IMR-90 (cell line): ENCODE results near the gene HPN. TPM values are rescaled to one million over a fixed set of nuclear protein-coding genes. Genes with fewer than 3 reads are reported as not detected.

Experiments used
- ATAC-seq: fragments of 200-7000 bp; cut with Tn5 transposase; 2 replicates; pipeline ENCODE4 v1.9.1; 2020; ENCODE audit warnings: low read depth, mild to moderate bottlenecking, moderate library complexity
- BruUV-seq: library from RNA; stranded (reverse); fragments of 400-500 nt; replicated peaks from 2 replicates; lab custom pipeline; 2021; lab: Mats Ljungman, UMichigan
- CTCF ChIA-PET: fragments of 300-600 bp; formaldehyde crosslinking; extraction: SDS; loops from one replicate; lab custom pipeline; 2021; ENCODE audit warnings: antibody characterized with exemption; lab: Yijun Ruan, JAX
- POLR2A ChIA-PET: fragments of 300-600 bp; sonication (Branson Sonifier 250); formaldehyde crosslinking; loops from one replicate; lab custom pipeline; 2022; ENCODE audit warnings: antibody characterized with exemption; ENCODE audit not compliant: unreplicated experiment; lab: Charles Lee
- DNase-seq: peaks from one replicate; pipeline ENCODE4 v3.0.0; 2013
- H2AFZ ChIP-seq: replicated peaks from 2 replicates; pipeline ENCODE3; 2013; ENCODE audit warnings: low read length, mild to moderate bottlenecking; ENCODE audit not compliant: poor library complexity
- H2AK5ac ChIP-seq: 2 replicates; pipeline ENCODE4 v1.6.1; 2013; ENCODE audit warnings: low read depth, low read length, inconsistent platforms
- H2AK9ac ChIP-seq: replicated peaks from 2 replicates; pipeline ENCODE3; 2013; ENCODE audit warnings: mild to moderate bottlenecking, low read depth, low read length, moderate library complexity; ENCODE audit not compliant: poor library complexity
- H2BK120ac ChIP-seq: 2 replicates; pipeline ENCODE4 v1.6.1; 2013; ENCODE audit warnings: low read depth, low read length, inconsistent platforms
- H2BK15ac ChIP-seq: 3 replicates; pipeline ENCODE4 v1.6.1; 2013; ENCODE audit warnings: low read depth, low read length, inconsistent platforms
- H2BK20ac ChIP-seq: 2 replicates; pipeline ENCODE4 v1.6.1; 2013; ENCODE audit warnings: low read depth, mild to moderate bottlenecking, inconsistent platforms, low read length, moderate library complexity
- H2BK5ac ChIP-seq: 2 replicates; pipeline ENCODE4 v1.6.1; 2013; ENCODE audit warnings: mild to moderate bottlenecking, low read depth, low read length, inconsistent platforms; ENCODE audit not compliant: poor library complexity, severe bottlenecking
- H3K14ac ChIP-seq: replicated peaks from 2 replicates; pipeline ENCODE4 v1.6.1; 2013; ENCODE audit warnings: low read depth, low read length, inconsistent platforms
- H3K18ac ChIP-seq: 2 replicates; pipeline ENCODE4 v1.6.1; 2013; ENCODE audit warnings: low read depth, low read length, control low read depth
- H3K23ac ChIP-seq: 2 replicates; pipeline ENCODE4 v1.6.1; 2013; ENCODE audit warnings: low read depth, low read length, inconsistent platforms
- H3K27ac ChIP-seq: 2 replicates; pipeline ENCODE4 v1.5.1; 2013; ENCODE audit warnings: mild to moderate bottlenecking, control low read depth, low read length; ENCODE audit not compliant: insufficient read depth
- H3K27me3 ChIP-seq: 2 replicates; pipeline ENCODE4 v1.6.1; 2013; ENCODE audit warnings: low read length; ENCODE audit not compliant: control insufficient read depth, insufficient read depth
- H3K36me3 ChIP-seq: 2 replicates; pipeline ENCODE4 v1.6.1; 2013; ENCODE audit warnings: low read length, mixed read lengths; ENCODE audit not compliant: control insufficient read depth, insufficient read depth
- H3K4ac ChIP-seq: 2 replicates; pipeline ENCODE4 v1.6.1; 2013; ENCODE audit warnings: low read depth, low read length, inconsistent platforms
- H3K4me1 ChIP-seq: 2 replicates; pipeline ENCODE4 v1.6.1; 2013; ENCODE audit warnings: low read length, mixed read lengths; ENCODE audit not compliant: control insufficient read depth, insufficient read depth
- H3K4me2 ChIP-seq: 2 replicates; pipeline ENCODE4 v1.6.1; 2013; ENCODE audit warnings: low read depth, mild to moderate bottlenecking, control low read depth, low read length, moderate library complexity
- H3K4me3 ChIP-seq: 2 replicates; pipeline ENCODE4 v1.5.1; 2013; ENCODE audit warnings: low read depth, mild to moderate bottlenecking, control low read depth, low read length, moderate library complexity; ENCODE audit not compliant: insufficient read depth
- H3K56ac ChIP-seq: 2 replicates; pipeline ENCODE4 v1.6.1; 2013; ENCODE audit warnings: low read length, inconsistent platforms; ENCODE audit not compliant: insufficient read depth; ENCODE audit errors: extremely low read depth
- H3K79me1 ChIP-seq, 2 experiments: 2 replicates each; pipeline ENCODE4 v1.6.1; 2013; ENCODE audit warnings: low read length in 2 of 2, inconsistent platforms in 1 of 2, low read depth in 1 of 2
- H3K9ac ChIP-seq: 2 replicates; pipeline ENCODE4 v1.6.1; 2013; ENCODE audit warnings: low read depth, low read length, control low read depth
- H3K9me1 ChIP-seq: 2 replicates; pipeline ENCODE4 v1.6.1; 2013; ENCODE audit warnings: low read length, inconsistent platforms; ENCODE audit not compliant: insufficient read depth
- H3K9me3 ChIP-seq: 2 replicates; pipeline ENCODE4 v1.6.1; 2013; ENCODE audit warnings: low read length; ENCODE audit not compliant: control insufficient read depth, insufficient read depth
- H4K20me1 ChIP-seq: 2 replicates; pipeline ENCODE4 v1.6.1; 2013; ENCODE audit warnings: low read length, inconsistent platforms; ENCODE audit not compliant: insufficient read depth
- H4K5ac ChIP-seq: 2 replicates; pipeline ENCODE4 v1.6.1; 2013; ENCODE audit warnings: mild to moderate bottlenecking, low read depth, low read length, control low read depth
- H4K8ac ChIP-seq, 2 experiments: 2 replicates each; pipeline ENCODE4 v1.6.1; 2013; ENCODE audit warnings: low read depth in 2 of 2, low read length in 2 of 2, control low read depth in 1 of 2, inconsistent platforms in 1 of 2
- H4K91ac ChIP-seq: 2 replicates; pipeline ENCODE4 v1.6.1; 2013; ENCODE audit warnings: low read depth, low read length, inconsistent platforms; ENCODE audit not compliant: insufficient read depth
- CEBPB ChIP-seq: IDR thresholded peaks from 2 replicates; pipeline ENCODE4 v1.6.1; 2012; ENCODE audit warnings: low read depth, low read length, improper control_type of control experiment
- CHD1 ChIP-seq: IDR thresholded peaks from 2 replicates; pipeline ENCODE4 v1.6.1; 2012; ENCODE audit warnings: low read depth, low read length, improper control_type of control experiment
- FOS ChIP-seq: fragments of 150-350 bp; IDR thresholded peaks from 2 replicates; pipeline ENCODE4 v1.6.1; 2016; ENCODE audit warnings: low read depth, low read length
- MAFK ChIP-seq: IDR thresholded peaks from 2 replicates; pipeline ENCODE4 v1.6.1; 2012; ENCODE audit warnings: low read depth, low read length, improper control_type of control experiment
- MAZ ChIP-seq: IDR thresholded peaks from 2 replicates; pipeline ENCODE4 v1.6.1; 2012; ENCODE audit warnings: low read depth, mild to moderate bottlenecking, low read length, improper control_type of control experiment, moderate library complexity, borderline replicate concordance
- MXI1 ChIP-seq: IDR thresholded peaks from 2 replicates; pipeline ENCODE4 v1.6.1; 2012; ENCODE audit warnings: low read depth, mild to moderate bottlenecking, low read length, moderate library complexity, borderline replicate concordance
- NFE2L2 ChIP-seq: fragments of 150-350 bp; IDR thresholded peaks from 2 replicates; pipeline ENCODE4 v1.6.1; 2016; ENCODE audit warnings: low read depth, mild to moderate bottlenecking, low read length
- POLR2A ChIP-seq: IDR thresholded peaks from 2 replicates; pipeline ENCODE4 v1.6.1; 2012; ENCODE audit warnings: mild to moderate bottlenecking, low read depth, low read length
- RAD21 ChIP-seq: IDR thresholded peaks from 2 replicates; pipeline ENCODE4 v1.6.1; 2012; ENCODE audit warnings: low read length, improper control_type of control experiment
- RCOR1 ChIP-seq: IDR thresholded peaks from 2 replicates; pipeline ENCODE4 v1.6.1; 2012; ENCODE audit warnings: mild to moderate bottlenecking, low read length, improper control_type of control experiment; ENCODE audit not compliant: insufficient replicate concordance
- RFX5 ChIP-seq: IDR thresholded peaks from 2 replicates; pipeline ENCODE4 v1.8.0; 2012; ENCODE audit warnings: low read depth, mild to moderate bottlenecking, low read length, moderate library complexity
- SMC3 ChIP-seq: fragments of 150-350 bp; IDR thresholded peaks from 2 replicates; pipeline ENCODE4 v1.6.1; 2016; ENCODE audit warnings: low read depth, mild to moderate bottlenecking, antibody characterized with exemption, low read length, moderate library complexity
- USF2 ChIP-seq: fragments of 150-350 bp; IDR thresholded peaks from 2 replicates; pipeline ENCODE4 v1.6.1; 2017; ENCODE audit warnings: mild to moderate bottlenecking, antibody characterized with exemption, low read length, low read depth
- WGBS, 2 experiments: methylation state at CpG; one replicate each; pipeline versions ENCODE4 v1.1.5 to v1.1.7; 2013; ENCODE audit warnings: missing lambda C conversion rate in 2 of 2; ENCODE audit not compliant: insufficient read length in 1 of 2; ENCODE audit errors: extremely low coverage in 2 of 2; 5-methylcytosine and 5-hydroxymethylcytosine counted together
- dilution Hi-C: fragments of 300-500 bp; cut with HindIII; formaldehyde crosslinking; loops from one replicate; pipeline ENCODE4 v1.14.3; 2018; ENCODE audit warnings: low sequenced_read_pairs; ENCODE audit not compliant: unreplicated experiment
- in situ Hi-C: fragments of 300-500 bp; cut with MboI; formaldehyde crosslinking; loops from 3 replicates; pipeline ENCODE4 v1.14.3; 2019; ENCODE audit warnings: low sequenced_read_pairs, inconsistent platforms, mixed read lengths
- intact Hi-C: fragments of 100-400 bp; cut with micrococcal nuclease; formaldehyde crosslinking; loops from 2 replicates; pipeline ENCODE4 v1.10.0; 2022
- polyA plus RNA-seq, 3 experiments: library from polyadenylated mRNA; depleted of rRNA; stranded (reverse); fragments of >200 nt; gene quantifications; 2 replicates each; pipeline ENCODE4 v1.2.3, GENCODE V29; 2012; ENCODE audit warnings: low replicate concordance in 1 of 3
- total RNA-seq: library from RNA; depleted of rRNA; stranded (reverse); fragments of >200 nt; gene quantifications from 2 replicates; pipeline ENCODE4 v1.2.3, GENCODE V29; 2012
- TF ChIP-seq, protein P1 (sequence below): conservative IDR thresholded peaks from 2 replicates; pipeline ENCODE4 v1.5.1; 2012; ENCODE audit warnings: mild to moderate bottlenecking, low read depth, low read length, improper control_type of control experiment
- TF ChIP-seq, protein P2 (sequence below): fragments of 150-350 bp; IDR thresholded peaks from 2 replicates; pipeline ENCODE4 v1.6.1; 2016; ENCODE audit warnings: low read depth, mild to moderate bottlenecking, low read length, moderate library complexity, borderline replicate concordance

Gene HPN
- total and polyA plus RNA-seq, 2 of the 4 experiments (the other 2 are of a cell fraction) = not detected

DNA sequence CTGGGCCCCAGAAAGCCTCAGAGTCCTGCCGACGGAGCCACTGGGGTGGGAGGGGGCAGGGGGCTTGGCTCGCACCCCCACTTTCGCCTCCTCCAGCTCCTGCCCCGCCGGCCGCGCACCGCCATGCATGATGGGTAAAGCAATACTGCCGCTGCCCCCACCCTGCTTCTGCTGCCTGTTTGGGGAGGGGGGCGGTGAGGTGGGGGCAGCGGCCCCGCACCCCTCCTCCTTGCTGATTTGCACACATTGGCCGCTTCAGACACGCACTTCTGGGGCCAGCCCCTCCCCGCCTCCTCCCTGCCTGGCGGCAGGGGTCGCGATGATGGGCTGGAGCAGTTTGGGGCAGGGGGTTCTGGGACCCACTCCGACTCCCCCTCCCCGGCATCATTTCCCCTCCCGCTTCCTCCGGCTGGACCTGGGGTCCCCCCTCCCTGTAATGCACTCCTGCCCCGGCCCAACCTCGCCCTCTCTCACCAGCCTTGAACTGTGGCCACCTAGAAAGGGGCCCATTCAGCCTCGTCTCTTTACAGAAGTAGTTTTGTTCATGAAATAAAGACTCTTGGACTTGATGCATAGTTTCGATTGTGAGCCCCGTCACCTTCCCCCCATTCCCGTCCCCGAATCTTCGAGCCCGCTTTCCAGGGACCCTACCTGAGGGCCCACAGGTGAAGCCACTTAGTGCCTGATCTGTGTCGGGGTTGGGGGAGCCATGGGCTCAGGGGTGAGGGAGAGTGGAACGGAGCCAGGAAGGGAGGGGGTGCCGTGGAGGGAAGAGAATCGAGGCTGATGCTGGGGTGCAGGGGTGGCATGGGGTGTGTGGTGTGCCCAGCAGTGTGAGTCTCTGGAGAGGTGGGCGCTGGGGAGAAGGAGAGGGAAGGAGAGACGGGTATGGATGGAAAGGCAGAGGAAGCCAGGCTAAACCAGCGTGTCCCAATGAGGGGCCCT lies 1.4 kb upstream of the HPN start:
- no peak overlapping the region for H2AK9ac ChIP-seq
- no peak overlapping the region for H4K5ac ChIP-seq
- H3K79me1 ChIP-seq = no peaks in the 10 kb centered on the region
- 20% methylated on average over 2 of the region's 39 CpGs; no CpG with 5 or more reads in 1 of the 2 experiments for WGBS, 2 experiments
- dilution Hi-C loops (no loop called here), in situ Hi-C loops (no loop called here), intact Hi-C loops (no loop called here)
- no peaks in the 10 kb centered on the region for H4K20me1 ChIP-seq
- H4K91ac ChIP-seq = no peak overlapping the region
- ChIA-PET CTCF (no interaction called here), POLR2A (no interaction called here)
- H3K4me1 ChIP-seq = peaks cover 5% of the 10 kb centered on the region; the same call in 1 of the 2 replicates
- no peak overlapping the region for H2AK5ac ChIP-seq
- no peak overlapping the region for H4K8ac ChIP-seq
- H3K36me3 ChIP-seq = no peaks in the 10 kb centered on the region
- ATAC-seq (no peak), DNase-seq (no peak)
- H3K27me3 ChIP-seq = peaks cover 7% of the 10 kb centered on the region; the same call in 1 of the 2 replicates
- no peaks in the 10 kb centered on the region for H3K9me1 ChIP-seq
- no peak overlapping the region for H3K56ac ChIP-seq
- H3K18ac ChIP-seq = no peak overlapping the region
- H2AFZ ChIP-seq = no peak overlapping the region
- H2BK15ac ChIP-seq = no peak overlapping the region
- H3K4me3 ChIP-seq = no peak overlapping the region
- H3K4ac ChIP-seq = no peak overlapping the region
- H3K9ac ChIP-seq = no peak overlapping the region
- H3K9me3 ChIP-seq = no peaks in the 10 kb centered on the region
- no peak overlapping the region for H2BK120ac ChIP-seq
- H2BK5ac ChIP-seq = no peak overlapping the region
- no peak overlapping the region for H3K23ac ChIP-seq
- no peak overlapping the region for H3K27ac ChIP-seq
- H3K14ac ChIP-seq = no peak overlapping the region
- no peak overlapping the region for H2BK20ac ChIP-seq
- BruUV-seq = no TSS peak
- H3K4me2 ChIP-seq = no peak overlapping the region
- TF ChIP-seq NFE2L2 = no peak
- no peak for TF ChIP-seq MAZ
- TF ChIP-seq MXI1 = no peak
- TF ChIP-seq MAFK = no peak
- no peak for TF ChIP-seq RCOR1
- TF ChIP-seq, protein P1, sequence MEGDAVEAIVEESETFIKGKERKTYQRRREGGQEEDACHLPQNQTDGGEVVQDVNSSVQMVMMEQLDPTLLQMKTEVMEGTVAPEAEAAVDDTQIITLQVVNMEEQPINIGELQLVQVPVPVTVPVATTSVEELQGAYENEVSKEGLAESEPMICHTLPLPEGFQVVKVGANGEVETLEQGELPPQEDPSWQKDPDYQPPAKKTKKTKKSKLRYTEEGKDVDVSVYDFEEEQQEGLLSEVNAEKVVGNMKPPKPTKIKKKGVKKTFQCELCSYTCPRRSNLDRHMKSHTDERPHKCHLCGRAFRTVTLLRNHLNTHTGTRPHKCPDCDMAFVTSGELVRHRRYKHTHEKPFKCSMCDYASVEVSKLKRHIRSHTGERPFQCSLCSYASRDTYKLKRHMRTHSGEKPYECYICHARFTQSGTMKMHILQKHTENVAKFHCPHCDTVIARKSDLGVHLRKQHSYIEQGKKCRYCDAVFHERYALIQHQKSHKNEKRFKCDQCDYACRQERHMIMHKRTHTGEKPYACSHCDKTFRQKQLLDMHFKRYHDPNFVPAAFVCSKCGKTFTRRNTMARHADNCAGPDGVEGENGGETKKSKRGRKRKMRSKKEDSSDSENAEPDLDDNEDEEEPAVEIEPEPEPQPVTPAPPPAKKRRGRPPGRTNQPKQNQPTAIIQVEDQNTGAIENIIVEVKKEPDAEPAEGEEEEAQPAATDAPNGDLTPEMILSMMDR = no peak
- no peak for TF ChIP-seq SMC3
- no peak for TF ChIP-seq POLR2A
- no peak for TF ChIP-seq CEBPB
- TF ChIP-seq FOS = no peak
- no peak for TF ChIP-seq CHD1
- TF ChIP-seq RFX5 = no peak
- no peak for TF ChIP-seq RAD21
- no peak for TF ChIP-seq USF2
- TF ChIP-seq, protein P2, sequence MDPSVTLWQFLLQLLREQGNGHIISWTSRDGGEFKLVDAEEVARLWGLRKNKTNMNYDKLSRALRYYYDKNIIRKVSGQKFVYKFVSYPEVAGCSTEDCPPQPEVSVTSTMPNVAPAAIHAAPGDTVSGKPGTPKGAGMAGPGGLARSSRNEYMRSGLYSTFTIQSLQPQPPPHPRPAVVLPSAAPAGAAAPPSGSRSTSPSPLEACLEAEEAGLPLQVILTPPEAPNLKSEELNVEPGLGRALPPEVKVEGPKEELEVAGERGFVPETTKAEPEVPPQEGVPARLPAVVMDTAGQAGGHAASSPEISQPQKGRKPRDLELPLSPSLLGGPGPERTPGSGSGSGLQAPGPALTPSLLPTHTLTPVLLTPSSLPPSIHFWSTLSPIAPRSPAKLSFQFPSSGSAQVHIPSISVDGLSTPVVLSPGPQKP = no peak
